HepG2 (cell line): Measurements from ENCODE around the gene MTHFS. TPM values are rescaled to one million over a fixed set of nuclear protein-coding genes. Genes with fewer than 3 reads are reported as not detected.

Experiments used
- AHR ChIP-seq: IDR thresholded peaks from 2 replicates; pipeline ENCODE4 v1.6.1; 2018; ENCODE audit warnings: missing genetic modification reagents, missing compliant biosample characterization
- ARNT2 ChIP-seq: sonication (generic); formaldehyde crosslinking; IDR thresholded peaks from 2 replicates; pipeline ENCODE4 v1.8.0; 2022; ENCODE audit warnings: mild to moderate bottlenecking, low read depth, missing genetic modification reagents, moderate library complexity
- FOXA1 ChIP-seq, 2 experiments: fragments of 450-650 bp in 1 of 2; sonication (generic) in 1 of 2; formaldehyde crosslinking in 1 of 2; IDR thresholded peaks; 2 replicates each; pipeline versions ENCODE4 v1.4.0 to v1.6.1; 2016 to 2020; ENCODE audit warnings: missing genetic modification reagents in 1 of 2
- KMT2A ChIP-seq: sonication (generic); formaldehyde crosslinking; IDR thresholded peaks from 2 replicates; pipeline ENCODE4 v1.4.0; 2020; ENCODE audit warnings: missing genetic modification reagents
- MEIS2 ChIP-seq: sonication (generic); formaldehyde crosslinking; IDR thresholded peaks from 2 replicates; pipeline ENCODE4 v1.9.0; 2021; ENCODE audit warnings: mild to moderate bottlenecking, missing genetic modification reagents
- POLR2G ChIP-seq: fragments of 200-400 bp; formaldehyde crosslinking; IDR thresholded peaks from 2 replicates; pipeline ENCODE4 v1.6.1; 2018; ENCODE audit warnings: mild to moderate bottlenecking, low read depth, low read length, moderate library complexity
- RBFOX2 ChIP-seq: fragments of 200-400 bp; formaldehyde crosslinking; IDR thresholded peaks from 2 replicates; pipeline ENCODE4 v1.6.1; 2017; ENCODE audit warnings: low read depth, mild to moderate bottlenecking, low read length
- RCOR2 ChIP-seq: IDR thresholded peaks from 2 replicates; pipeline ENCODE4 v1.6.1; 2016; ENCODE audit warnings: missing biosample characterization, missing genetic modification reagents
- REXO4 ChIP-seq: sonication (generic); formaldehyde crosslinking; IDR thresholded peaks from 2 replicates; pipeline ENCODE4 v1.8.0; 2022; ENCODE audit warnings: missing genetic modification reagents, mild to moderate bottlenecking, borderline replicate concordance
- SRSF1 ChIP-seq: fragments of 200-400 bp; formaldehyde crosslinking; optimal IDR thresholded peaks from 2 replicates; pipeline ENCODE3; 2017; ENCODE audit warnings: mild to moderate bottlenecking, low read depth, low read length, moderate library complexity
- TOE1 ChIP-seq: sonication (generic); formaldehyde crosslinking; IDR thresholded peaks from 2 replicates; pipeline ENCODE4 v1.4.0; 2020; ENCODE audit warnings: mild to moderate bottlenecking, missing genetic modification reagents
- ZMYM4 ChIP-seq: sonication (generic); formaldehyde crosslinking; IDR thresholded peaks from 2 replicates; pipeline ENCODE4 v1.8.1; 2023; ENCODE audit warnings: mild to moderate bottlenecking, missing genetic modification reagents
- ZNF296 ChIP-seq: sonication (generic); formaldehyde crosslinking; conservative IDR thresholded peaks from 2 replicates; pipeline ENCODE4 v1.5.0; 2020; ENCODE audit warnings: mild to moderate bottlenecking, missing genetic modification reagents
- ZNF331 ChIP-seq: sonication (generic); formaldehyde crosslinking; IDR thresholded peaks from 2 replicates; pipeline ENCODE4 v1.4.0; 2020; ENCODE audit warnings: missing genetic modification reagents
- polyA plus RNA-seq, 8 experiments: library from polyadenylated mRNA; depleted of rRNA in 3 of 8; stranded (reverse) in 7 of 8; unstranded in 1 of 8; fragments of >200 nt; fragmentation: Illumina TruSeq in 4 of 8; extraction: Trizol in 4 of 8; gene quantifications; 2 replicates each; pipeline versions ENCODE4 v1.2.1 to v1.2.3, GENCODE V29; 2011 to 2016; ENCODE audit warnings: low read depth in 4 of 8, missing spikeins in 1 of 8, mixed read lengths in 1 of 8; ENCODE audit not compliant: insufficient read depth in 1 of 8
- total RNA-seq, 5 experiments: library from RNA; depleted of rRNA; stranded (reverse); fragments of >200 nt; fragmentation: Illumina TruSeq; extraction: Trizol; gene quantifications; 2 replicates each; pipeline ENCODE4 v1.2.3, GENCODE V29; 2016; ENCODE audit warnings: low read depth in 1 of 5
- TF ChIP-seq, protein P1 (sequence below): sonication (generic); formaldehyde crosslinking; IDR thresholded peaks from 2 replicates; pipeline ENCODE4 v1.5.1; 2020; ENCODE audit warnings: mild to moderate bottlenecking, missing genetic modification reagents, moderate library complexity
- TF ChIP-seq, protein P2 (sequence below): sonication (generic); formaldehyde crosslinking; IDR thresholded peaks from 2 replicates; pipeline ENCODE4 v1.5.1; 2020; ENCODE audit warnings: mild to moderate bottlenecking, missing genetic modification reagents, borderline replicate concordance

The MTHFS gene
- total and polyA plus RNA-seq, 2 of the 13 experiments (the other 11 are each of a cell fraction or from before 2014, with no cell fraction given), result 37.0 to 49.7 TPM

DNA sequence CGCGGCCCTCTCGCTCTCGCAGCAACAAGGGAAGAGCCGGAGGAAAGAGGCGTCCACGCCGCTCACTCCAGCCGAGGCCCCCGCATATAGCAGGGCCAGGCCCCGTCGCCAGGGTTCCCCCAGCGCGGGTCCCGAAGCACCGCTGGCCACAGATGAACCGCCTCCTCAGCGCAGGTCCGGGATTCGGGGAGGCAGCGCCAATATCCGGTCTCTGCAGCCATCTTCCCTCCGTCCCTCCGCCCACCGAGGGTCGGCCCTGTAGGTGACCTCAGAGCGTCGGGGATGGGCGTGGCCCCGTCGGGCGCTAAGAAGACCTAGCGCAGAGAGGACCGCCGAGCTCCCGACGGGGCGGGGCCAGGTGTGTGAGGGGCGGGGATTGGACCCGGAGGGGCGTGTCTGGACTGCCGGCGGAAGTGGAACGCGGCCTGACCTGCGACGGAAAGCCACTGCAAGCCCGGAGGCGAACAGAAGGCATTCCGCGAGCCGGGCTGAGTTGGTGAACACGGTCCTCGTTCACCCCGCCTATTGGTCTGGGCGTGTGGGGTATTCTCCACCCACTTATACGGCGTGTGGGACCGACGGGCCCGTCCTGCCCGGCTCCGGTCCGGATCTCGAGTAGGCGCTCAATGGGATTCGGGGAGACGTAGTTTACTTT lies 26.8 kb upstream of the MTHFS start (continued):
- TF ChIP-seq, protein P1, sequence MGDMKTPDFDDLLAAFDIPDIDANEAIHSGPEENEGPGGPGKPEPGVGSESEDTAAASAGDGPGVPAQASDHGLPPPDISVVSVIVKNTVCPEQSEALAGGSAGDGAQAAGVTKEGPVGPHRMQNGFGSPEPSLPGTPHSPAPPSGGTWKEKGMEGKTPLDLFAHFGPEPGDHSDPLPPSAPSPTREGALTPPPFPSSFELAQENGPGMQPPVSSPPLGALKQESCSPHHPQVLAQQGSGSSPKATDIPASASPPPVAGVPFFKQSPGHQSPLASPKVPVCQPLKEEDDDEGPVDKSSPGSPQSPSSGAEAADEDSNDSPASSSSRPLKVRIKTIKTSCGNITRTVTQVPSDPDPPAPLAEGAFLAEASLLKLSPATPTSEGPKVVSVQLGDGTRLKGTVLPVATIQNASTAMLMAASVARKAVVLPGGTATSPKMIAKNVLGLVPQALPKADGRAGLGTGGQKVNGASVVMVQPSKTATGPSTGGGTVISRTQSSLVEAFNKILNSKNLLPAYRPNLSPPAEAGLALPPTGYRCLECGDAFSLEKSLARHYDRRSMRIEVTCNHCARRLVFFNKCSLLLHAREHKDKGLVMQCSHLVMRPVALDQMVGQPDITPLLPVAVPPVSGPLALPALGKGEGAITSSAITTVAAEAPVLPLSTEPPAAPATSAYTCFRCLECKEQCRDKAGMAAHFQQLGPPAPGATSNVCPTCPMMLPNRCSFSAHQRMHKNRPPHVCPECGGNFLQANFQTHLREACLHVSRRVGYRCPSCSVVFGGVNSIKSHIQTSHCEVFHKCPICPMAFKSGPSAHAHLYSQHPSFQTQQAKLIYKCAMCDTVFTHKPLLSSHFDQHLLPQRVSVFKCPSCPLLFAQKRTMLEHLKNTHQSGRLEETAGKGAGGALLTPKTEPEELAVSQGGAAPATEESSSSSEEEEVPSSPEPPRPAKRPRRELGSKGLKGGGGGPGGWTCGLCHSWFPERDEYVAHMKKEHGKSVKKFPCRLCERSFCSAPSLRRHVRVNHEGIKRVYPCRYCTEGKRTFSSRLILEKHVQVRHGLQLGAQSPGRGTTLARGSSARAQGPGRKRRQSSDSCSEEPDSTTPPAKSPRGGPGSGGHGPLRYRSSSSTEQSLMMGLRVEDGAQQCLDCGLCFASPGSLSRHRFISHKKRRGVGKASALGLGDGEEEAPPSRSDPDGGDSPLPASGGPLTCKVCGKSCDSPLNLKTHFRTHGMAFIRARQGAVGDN (CRISPR knock-in tag), result peak; percentile 89
- TF ChIP-seq RCOR2 (CRISPR knock-in tag), result no peak
- TF ChIP-seq RBFOX2, result peak; percentile 95
- TF ChIP-seq ZNF296, result no peak
- TF ChIP-seq, protein P2, sequence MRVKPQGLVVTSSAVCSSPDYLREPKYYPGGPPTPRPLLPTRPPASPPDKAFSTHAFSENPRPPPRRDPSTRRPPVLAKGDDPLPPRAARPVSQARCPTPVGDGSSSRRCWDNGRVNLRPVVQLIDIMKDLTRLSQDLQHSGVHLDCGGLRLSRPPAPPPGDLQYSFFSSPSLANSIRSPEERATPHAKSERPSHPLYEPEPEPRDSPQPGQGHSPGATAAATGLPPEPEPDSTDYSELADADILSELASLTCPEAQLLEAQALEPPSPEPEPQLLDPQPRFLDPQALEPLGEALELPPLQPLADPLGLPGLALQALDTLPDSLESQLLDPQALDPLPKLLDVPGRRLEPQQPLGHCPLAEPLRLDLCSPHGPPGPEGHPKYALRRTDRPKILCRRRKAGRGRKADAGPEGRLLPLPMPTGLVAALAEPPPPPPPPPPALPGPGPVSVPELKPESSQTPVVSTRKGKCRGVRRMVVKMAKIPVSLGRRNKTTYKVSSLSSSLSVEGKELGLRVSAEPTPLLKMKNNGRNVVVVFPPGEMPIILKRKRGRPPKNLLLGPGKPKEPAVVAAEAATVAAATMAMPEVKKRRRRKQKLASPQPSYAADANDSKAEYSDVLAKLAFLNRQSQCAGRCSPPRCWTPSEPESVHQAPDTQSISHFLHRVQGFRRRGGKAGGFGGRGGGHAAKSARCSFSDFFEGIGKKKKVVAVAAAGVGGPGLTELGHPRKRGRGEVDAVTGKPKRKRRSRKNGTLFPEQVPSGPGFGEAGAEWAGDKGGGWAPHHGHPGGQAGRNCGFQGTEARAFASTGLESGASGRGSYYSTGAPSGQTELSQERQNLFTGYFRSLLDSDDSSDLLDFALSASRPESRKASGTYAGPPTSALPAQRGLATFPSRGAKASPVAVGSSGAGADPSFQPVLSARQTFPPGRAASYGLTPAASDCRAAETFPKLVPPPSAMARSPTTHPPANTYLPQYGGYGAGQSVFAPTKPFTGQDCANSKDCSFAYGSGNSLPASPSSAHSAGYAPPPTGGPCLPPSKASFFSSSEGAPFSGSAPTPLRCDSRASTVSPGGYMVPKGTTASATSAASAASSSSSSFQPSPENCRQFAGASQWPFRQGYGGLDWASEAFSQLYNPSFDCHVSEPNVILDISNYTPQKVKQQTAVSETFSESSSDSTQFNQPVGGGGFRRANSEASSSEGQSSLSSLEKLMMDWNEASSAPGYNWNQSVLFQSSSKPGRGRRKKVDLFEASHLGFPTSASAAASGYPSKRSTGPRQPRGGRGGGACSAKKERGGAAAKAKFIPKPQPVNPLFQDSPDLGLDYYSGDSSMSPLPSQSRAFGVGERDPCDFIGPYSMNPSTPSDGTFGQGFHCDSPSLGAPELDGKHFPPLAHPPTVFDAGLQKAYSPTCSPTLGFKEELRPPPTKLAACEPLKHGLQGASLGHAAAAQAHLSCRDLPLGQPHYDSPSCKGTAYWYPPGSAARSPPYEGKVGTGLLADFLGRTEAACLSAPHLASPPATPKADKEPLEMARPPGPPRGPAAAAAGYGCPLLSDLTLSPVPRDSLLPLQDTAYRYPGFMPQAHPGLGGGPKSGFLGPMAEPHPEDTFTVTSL, result no peak; the same call in 1 of the 2 replicates
- peak; percentile 87 for TF ChIP-seq POLR2G
- TF ChIP-seq FOXA1 (IDR thresholded peaks at IDR 0.05), result no peak
- TF ChIP-seq FOXA1 (CRISPR knock-in tag; IDR thresholded peaks at IDR 0.05), result peak; percentile 32
- TF ChIP-seq MEIS2 (CRISPR knock-in tag), result peak; percentile 17; the same call in 1 of the 2 replicates
- TF ChIP-seq AHR (CRISPR knock-in tag), result no peak
- TF ChIP-seq ZNF331 (CRISPR knock-in tag), result peak; percentile 47; the same call in 1 of the 2 replicates
- 0 out of 2 replicates have a peak, but pooled peaks have one; percentile 20 for TF ChIP-seq ARNT2 (CRISPR knock-in tag)
- TF ChIP-seq ZMYM4 (CRISPR knock-in tag), result peak; percentile 73; the same call in 1 of the 2 replicates
- TF ChIP-seq TOE1 (CRISPR knock-in tag), result no peak
- TF ChIP-seq KMT2A (CRISPR knock-in tag), result peak; percentile 50; the same call in 1 of the 2 replicates
- no peak for TF ChIP-seq REXO4
- peak; percentile 75 for TF ChIP-seq SRSF1
